K562 (cell line): ENCODE results near the gene ARHGAP12. TPM values are rescaled to one million over a fixed set of nuclear protein-coding genes. Genes with fewer than 3 reads are reported as not detected.

Experiments
- ATAC-seq: fragments of 200-7000 bp; cut with Tn5 transposase; 3 replicates; pipeline ENCODE4 v1.9.1; 2020; ENCODE audit warnings: moderate library complexity
- BruUV-seq: library from RNA; stranded (reverse); fragments of 400-500 nt; replicated peaks from 2 replicates; lab custom pipeline; 2021; lab: Mats Ljungman, UMichigan
- CTCF ChIA-PET: fragments of 300-600 bp; formaldehyde crosslinking; extraction: SDS; loops from one replicate; lab custom pipeline; 2021; ENCODE audit warnings: low intra/inter-chr PET ratio; lab: Yijun Ruan, JAX
- POLR2A ChIA-PET: fragments of 300-600, 350-650 bp; sonication (Branson Sonifier 250); formaldehyde crosslinking; extraction: SDS; loops from one replicate; lab custom pipeline; 2021; ENCODE audit warnings: antibody characterized with exemption, inconsistent platforms; lab: Yijun Ruan, JAX
- DNase-seq, 4 experiments: peaks; one replicate each; pipeline versions ENCODE4 v3.0.0 to v3.0.0-alpha.2; 2011 to 2018; ENCODE audit warnings: low spot score in 3 of 4, mixed read lengths in 3 of 4; ENCODE audit errors: extremely low read depth in 1 of 4
- FAIRE-seq: peaks from 2 replicates; lab custom pipeline; 2011; peaks lifted over from hg19 to GRCh38; lab: Jason Lieb, UNC
- H2AFZ ChIP-seq: 2 replicates; pipeline ENCODE4 v1.6.0; 2011; ENCODE audit warnings: low read depth, low read length, control low read depth, inconsistent platforms
- H3K27ac ChIP-seq: fragments of 200-600 bp; 3 replicates; pipeline ENCODE4 v1.8.0; 2011; ENCODE audit warnings: low read depth, mild to moderate bottlenecking, control low read depth, inconsistent platforms, low read length, moderate library complexity, mixed read lengths; ENCODE audit errors: extremely low read depth
- H3K27me3 ChIP-seq, 2 experiments: fragments of 300-600 bp in 1 of 2; 2 replicates in 1 of 2; 3 replicates in 1 of 2; pipeline versions ENCODE4 v1.6.0 to v1.8.0; 2011; ENCODE audit warnings: inconsistent platforms in 2 of 2, low read length in 2 of 2, mild to moderate bottlenecking in 1 of 2, mixed read lengths in 1 of 2, moderate library complexity in 1 of 2; ENCODE audit not compliant: control insufficient read depth in 2 of 2, insufficient read depth in 2 of 2
- H3K36me3 ChIP-seq: fragments of 300-600 bp; 3 replicates; pipeline ENCODE4 v1.8.0; 2011; ENCODE audit warnings: mild to moderate bottlenecking, low read length, inconsistent platforms; ENCODE audit not compliant: control insufficient read depth, insufficient read depth
- H3K4me1 ChIP-seq, 2 experiments: fragments of 200-600 bp in 1 of 2; replicated peaks in 1 of 2; 2 replicates in 1 of 2; 3 replicates in 1 of 2; pipeline versions ENCODE4 v1.5.1 to v1.8.0; 2011; ENCODE audit warnings: inconsistent platforms in 2 of 2, low read length in 2 of 2, mild to moderate bottlenecking in 1 of 2, mixed read lengths in 1 of 2, moderate library complexity in 1 of 2; ENCODE audit not compliant: control insufficient read depth in 2 of 2, insufficient read depth in 2 of 2
- H3K4me2 ChIP-seq: 2 replicates; pipeline ENCODE4 v1.6.1; 2011; ENCODE audit warnings: low read length, control low read depth, inconsistent platforms, mixed read lengths; ENCODE audit not compliant: insufficient read depth
- H3K4me3 ChIP-seq: fragments of 200-600 bp; sonication (generic), shearing (Covaris generic); 2 replicates; pipeline ENCODE4 v1.5.1; 2016; ENCODE audit warnings: control low read depth, inconsistent platforms
- H3K79me2 ChIP-seq: fragments of 200-600 bp; 3 replicates; pipeline ENCODE4 v1.8.0; 2011; ENCODE audit warnings: low read length, inconsistent platforms; ENCODE audit not compliant: control insufficient read depth, insufficient read depth
- H3K9ac ChIP-seq, 2 experiments: 2 replicates each; pipeline versions ENCODE4 v1.6.0 to v1.6.1; 2011; ENCODE audit warnings: low read depth in 2 of 2, low read length in 2 of 2, control low read depth in 1 of 2, inconsistent platforms in 1 of 2, mild to moderate bottlenecking in 1 of 2, mixed read lengths in 1 of 2; ENCODE audit not compliant: insufficient read depth in 1 of 2
- H3K9me1 ChIP-seq: one replicate; pipeline ENCODE4 v1.6.0; 2011; ENCODE audit warnings: inconsistent platforms, mild to moderate bottlenecking, low read length, moderate library complexity; ENCODE audit not compliant: control insufficient read depth, insufficient read depth
- H3K9me3 ChIP-seq: replicated peaks from 2 replicates; pipeline ENCODE4 v1.5.1; 2011; ENCODE audit warnings: low read depth, low read length, inconsistent platforms; ENCODE audit not compliant: control insufficient read depth, insufficient read depth
- H4K20me1 ChIP-seq: replicated peaks from 2 replicates; pipeline ENCODE4 v1.6.1; 2011; ENCODE audit warnings: low read length, inconsistent platforms, mixed read lengths; ENCODE audit not compliant: control insufficient read depth, insufficient read depth
- BCOR ChIP-seq: fragments of 450-650 bp; IDR thresholded peaks from 2 replicates; pipeline ENCODE4 v1.6.1; 2016
- CHD4 ChIP-seq: fragments of 200-600 bp; sonication (generic); IDR thresholded peaks from 3 replicates; pipeline ENCODE4 v1.6.1; 2012; ENCODE audit warnings: low read depth, mild to moderate bottlenecking, mixed read lengths, low read length, inconsistent platforms; ENCODE audit not compliant: insufficient read depth, insufficient replicate concordance, poor library complexity, severe bottlenecking
- KDM1A ChIP-seq, 2 experiments: fragments of 450-650 bp; IDR thresholded peaks; 2 replicates each; pipeline ENCODE4 v1.6.1; 2016; ENCODE audit warnings: mild to moderate bottlenecking in 2 of 2
- L3MBTL2 ChIP-seq: fragments of 450-650 bp; IDR thresholded peaks from 2 replicates; pipeline ENCODE4 v1.6.1; 2016; ENCODE audit warnings: mild to moderate bottlenecking, moderate library complexity
- RBM14 ChIP-seq: fragments of 200-400 bp; formaldehyde crosslinking; IDR thresholded peaks from 2 replicates; pipeline ENCODE4 v1.6.1; 2018; ENCODE audit warnings: low read depth, mild to moderate bottlenecking, low read length, moderate library complexity, borderline replicate concordance; ENCODE audit not compliant: insufficient read depth
- RBM25 ChIP-seq: fragments of 200-400 bp; formaldehyde crosslinking; IDR thresholded peaks from 2 replicates; pipeline ENCODE4 v1.6.1; 2018; ENCODE audit warnings: low read length, low read depth, moderate library complexity; ENCODE audit not compliant: severe bottlenecking
- RBM39 ChIP-seq: fragments of 200-400 bp; formaldehyde crosslinking; optimal IDR thresholded peaks from 2 replicates; pipeline ENCODE3; 2018; ENCODE audit warnings: low read depth, low read length
- RFX1 ChIP-seq: fragments of 450-650 bp; IDR thresholded peaks from 2 replicates; pipeline ENCODE4 v1.6.1; 2016; ENCODE audit warnings: mild to moderate bottlenecking, moderate library complexity
- RFX5 ChIP-seq: IDR thresholded peaks from 2 replicates; pipeline ENCODE4 v1.6.1; 2011; ENCODE audit warnings: low read depth, mild to moderate bottlenecking, improper control_type of control experiment, low read length
- U2AF2 ChIP-seq: fragments of 200-400 bp; formaldehyde crosslinking; optimal IDR thresholded peaks from 2 replicates; pipeline ENCODE3; 2017; ENCODE audit warnings: low read depth, mild to moderate bottlenecking, low read length
- ZFP36 ChIP-seq: fragments of 150-350 bp; IDR thresholded peaks from 2 replicates; pipeline ENCODE4 v1.6.1; 2018; ENCODE audit warnings: low read length, low read depth; ENCODE audit not compliant: partially characterized antibody
- ZNF79 ChIP-seq: fragments of 250-450 bp; sonication (Bioruptor Pico); IDR thresholded peaks from 2 replicates; pipeline ENCODE4 v1.4.0; 2020; ENCODE audit warnings: low read depth, mild to moderate bottlenecking, moderate library complexity
- WGBS: fragments of 100-300 bp; shearing (Covaris generic); methylation state at CpG from one replicate; pipeline ENCODE4 v1.1.6; 2016; ENCODE audit warnings: low coverage, mixed read lengths; ENCODE audit not compliant: insufficient coverage; ENCODE audit errors: missing lambda C conversion rate; 5-methylcytosine and 5-hydroxymethylcytosine counted together
- in situ Hi-C: fragments of 300-500 bp; cut with MboI; formaldehyde crosslinking; loops from 4 replicates; pipeline ENCODE4 v1.15.0; 2018; ENCODE audit warnings: inconsistent platforms, mixed read lengths
- intact Hi-C: fragments of 100-400 bp; cut with micrococcal nuclease; formaldehyde crosslinking; loops from 2 replicates; pipeline ENCODE4 v1.14.2; 2022
- polyA plus RNA-seq, 8 experiments: library from polyadenylated mRNA; depleted of rRNA in 4 of 8; stranded (reverse) in 5 of 8; unstranded in 3 of 8; fragments of >200 nt; fragmentation: Nextera tagmentation in 2 of 8; fragmentation: Illumina TruSeq in 1 of 8; extraction: Ambion mirVana in 2 of 8; extraction: Trizol in 1 of 8; gene quantifications; 2 replicates each; pipeline versions ENCODE4 v1.2.1 to v1.2.3, GENCODE V29; 2011 to 2014; ENCODE audit warnings: inconsistent platforms in 1 of 8, missing spikeins in 1 of 8
- total RNA-seq, 7 experiments: library from RNA; depleted of rRNA in 6 of 7; stranded (reverse); fragments of >200 nt in 6 of 7; fragmentation: Illumina TruSeq in 2 of 7; extraction: Trizol in 2 of 7; gene quantifications; 2 replicates each; pipeline versions ENCODE4 v1.2.1 to v1.2.3, GENCODE V29; 2011 to 2021; ENCODE audit warnings: low replicate concordance in 1 of 7
- TF ChIP-seq, protein P1 (sequence below): fragments of 450-650 bp; IDR thresholded peaks from 2 replicates; pipeline ENCODE4 v1.6.1; 2016
- TF ChIP-seq, protein P2 (sequence below): fragments of 450-650 bp; formaldehyde crosslinking; IDR thresholded peaks from 2 replicates; pipeline ENCODE4 v1.4.0; 2020; ENCODE audit warnings: mild to moderate bottlenecking, moderate library complexity
- TF ChIP-seq, protein P3 (sequence below), 2 experiments: IDR thresholded peaks in 1 of 2; conservative IDR thresholded peaks in 1 of 2; 2 replicates each; pipeline ENCODE4 v1.6.1; 2016; ENCODE audit warnings: low read depth in 2 of 2, mild to moderate bottlenecking in 1 of 2, missing compliant biosample characterization in 1 of 2, missing genetic modification characterization in 1 of 2, moderate library complexity in 1 of 2
- TF ChIP-seq, protein P4 (sequence below): IDR thresholded peaks from 2 replicates; pipeline ENCODE4 v1.6.1; 2016; ENCODE audit warnings: missing genetic modification characterization, missing compliant biosample characterization

Gene ARHGAP12
- total and polyA plus RNA-seq, 9 of the 15 experiments (the other 6 are each of a cell fraction or from before 2014, with no cell fraction given), result 4.4 to 18.7 (median 10.1) TPM

DNA sequence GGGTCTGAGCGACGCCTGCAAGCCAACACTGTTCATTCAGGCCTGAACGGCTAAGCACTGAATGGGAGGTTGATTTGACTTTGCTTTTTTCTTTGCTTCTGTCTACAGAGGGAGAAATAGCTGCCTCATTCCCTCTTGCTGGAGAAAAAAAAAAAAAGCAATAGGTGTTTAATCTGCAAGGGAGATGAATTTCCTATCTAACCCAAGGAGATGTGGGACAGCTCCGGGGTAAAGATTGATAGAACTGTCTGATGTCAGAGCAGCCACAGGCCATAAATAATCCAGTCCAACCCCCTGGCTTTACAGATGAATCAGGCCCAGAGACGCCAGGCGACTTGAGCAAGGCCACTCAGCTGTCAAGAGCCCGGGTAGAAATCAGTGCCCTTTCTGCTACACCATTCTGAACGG, 168.0 kb downstream of the ARHGAP12 start:
- Histone ChIP-seq H3K4me3 (peak overlapping the region; percentile 35), H3K27me3 (peaks cover 13 to 22% of the 10 kb centered on the region in 2 experiments; a peak in 4 of 5 replicates), H3K9ac (no peak overlapping the region), H3K4me1 (peaks cover 5 to 10% of the 10 kb centered on the region in 2 experiments; a peak in 4 of 5 replicates), H3K27ac (no peak overlapping the region), H3K36me3 (no peaks in the 10 kb centered on the region), H3K9me3 (no peaks in the 10 kb centered on the region), H3K4me2 (peak overlapping the region; percentile 86), H3K79me2 (no peaks in the 10 kb centered on the region), H4K20me1 (no peaks in the 10 kb centered on the region), H3K9me1 (no peaks in the 10 kb centered on the region), H2AFZ (peak overlapping the region; percentile 95)
- no TSS peak for BruUV-seq
- intact Hi-C loops (no loop called here), in situ Hi-C loops (no loop called here)
- ChIA-PET CTCF (no interaction called here), POLR2A (interaction anchor here (0.9 kb wide), 1 partner anchor 10 kb away, joined by 3 read pairs; no protein-coding TSS in a partner anchor)
- FAIRE-seq, result no peak
- ATAC-seq, result no peak
- 24% methylated on average over 8 of the region's 8 CpGs for WGBS
- no peak for DNase-seq
- TF ChIP-seq, protein P1, sequence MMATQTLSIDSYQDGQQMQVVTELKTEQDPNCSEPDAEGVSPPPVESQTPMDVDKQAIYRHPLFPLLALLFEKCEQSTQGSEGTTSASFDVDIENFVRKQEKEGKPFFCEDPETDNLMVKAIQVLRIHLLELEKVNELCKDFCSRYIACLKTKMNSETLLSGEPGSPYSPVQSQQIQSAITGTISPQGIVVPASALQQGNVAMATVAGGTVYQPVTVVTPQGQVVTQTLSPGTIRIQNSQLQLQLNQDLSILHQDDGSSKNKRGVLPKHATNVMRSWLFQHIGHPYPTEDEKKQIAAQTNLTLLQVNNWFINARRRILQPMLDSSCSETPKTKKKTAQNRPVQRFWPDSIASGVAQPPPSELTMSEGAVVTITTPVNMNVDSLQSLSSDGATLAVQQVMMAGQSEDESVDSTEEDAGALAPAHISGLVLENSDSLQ, result peak; percentile 64
- TF ChIP-seq, protein P2, sequence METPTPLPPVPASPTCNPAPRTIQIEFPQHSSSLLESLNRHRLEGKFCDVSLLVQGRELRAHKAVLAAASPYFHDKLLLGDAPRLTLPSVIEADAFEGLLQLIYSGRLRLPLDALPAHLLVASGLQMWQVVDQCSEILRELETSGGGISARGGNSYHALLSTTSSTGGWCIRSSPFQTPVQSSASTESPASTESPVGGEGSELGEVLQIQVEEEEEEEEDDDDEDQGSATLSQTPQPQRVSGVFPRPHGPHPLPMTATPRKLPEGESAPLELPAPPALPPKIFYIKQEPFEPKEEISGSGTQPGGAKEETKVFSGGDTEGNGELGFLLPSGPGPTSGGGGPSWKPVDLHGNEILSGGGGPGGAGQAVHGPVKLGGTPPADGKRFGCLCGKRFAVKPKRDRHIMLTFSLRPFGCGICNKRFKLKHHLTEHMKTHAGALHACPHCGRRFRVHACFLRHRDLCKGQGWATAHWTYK (CRISPR knock-in tag), result no peak
- TF ChIP-seq BCOR, result peak; percentile 26; the same call in 1 of the 2 replicates
- TF ChIP-seq RFX5, result no peak
- no peak for TF ChIP-seq CHD4
- peak; percentile 27 for TF ChIP-seq RBM25
- TF ChIP-seq, protein P3, sequence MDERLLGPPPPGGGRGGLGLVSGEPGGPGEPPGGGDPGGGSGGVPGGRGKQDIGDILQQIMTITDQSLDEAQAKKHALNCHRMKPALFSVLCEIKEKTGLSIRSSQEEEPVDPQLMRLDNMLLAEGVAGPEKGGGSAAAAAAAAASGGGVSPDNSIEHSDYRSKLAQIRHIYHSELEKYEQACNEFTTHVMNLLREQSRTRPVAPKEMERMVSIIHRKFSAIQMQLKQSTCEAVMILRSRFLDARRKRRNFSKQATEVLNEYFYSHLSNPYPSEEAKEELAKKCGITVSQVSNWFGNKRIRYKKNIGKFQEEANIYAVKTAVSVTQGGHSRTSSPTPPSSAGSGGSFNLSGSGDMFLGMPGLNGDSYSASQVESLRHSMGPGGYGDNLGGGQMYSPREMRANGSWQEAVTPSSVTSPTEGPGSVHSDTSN (CRISPR knock-in tag; IDR thresholded peaks at IDR 0.05; ENCODE audit: low read depth), result no peak
- TF ChIP-seq, protein P3 (tag; conservative IDR thresholded peaks at IDR 0.05; ENCODE audit: low read depth), result peak; percentile 72
- TF ChIP-seq U2AF2, result no peak
- TF ChIP-seq RFX1, result no peak
- TF ChIP-seq, protein P4, sequence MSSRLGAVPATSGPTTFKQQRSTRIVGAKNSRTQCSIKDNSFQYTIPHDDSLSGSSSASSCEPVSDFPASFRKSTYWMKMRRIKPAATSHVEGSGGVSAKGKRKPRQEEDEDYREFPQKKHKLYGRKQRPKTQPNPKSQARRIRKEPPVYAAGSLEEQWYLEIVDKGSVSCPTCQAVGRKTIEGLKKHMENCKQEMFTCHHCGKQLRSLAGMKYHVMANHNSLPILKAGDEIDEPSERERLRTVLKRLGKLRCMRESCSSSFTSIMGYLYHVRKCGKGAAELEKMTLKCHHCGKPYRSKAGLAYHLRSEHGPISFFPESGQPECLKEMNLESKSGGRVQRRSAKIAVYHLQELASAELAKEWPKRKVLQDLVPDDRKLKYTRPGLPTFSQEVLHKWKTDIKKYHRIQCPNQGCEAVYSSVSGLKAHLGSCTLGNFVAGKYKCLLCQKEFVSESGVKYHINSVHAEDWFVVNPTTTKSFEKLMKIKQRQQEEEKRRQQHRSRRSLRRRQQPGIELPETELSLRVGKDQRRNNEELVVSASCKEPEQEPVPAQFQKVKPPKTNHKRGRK (tag), result peak; percentile 82
- TF ChIP-seq RBM39, result no peak
- TF ChIP-seq L3MBTL2, result 0 out of 2 replicates have a peak, but pooled peaks have one; percentile 10
- no peak for TF ChIP-seq RBM14
- TF ChIP-seq ZFP36, result peak; percentile 48
- TF ChIP-seq ZNF79 (CRISPR knock-in tag), result no peak
- no peak for TF ChIP-seq KDM1A (IDR thresholded peaks at IDR 0.05)
